GM19395 (cell line): ENCODE measurements around the gene CAMK4.
A peak's percentile ranks its signal among the peaks of the same experiment; 100 is the strongest.
"Not testable (repeated sequence)": the region's sequence is repeated elsewhere in the genome, so short reads cannot be mapped to it uniquely, and the experiment has no call there.

Source experiments
- ATAC-seq: cut with Tn5 transposase; IDR thresholded peaks from one replicate; pipeline ENCODE4 v1.9.1; 2021; ENCODE audit warnings: mild to moderate bottlenecking, moderate library complexity; ENCODE audit not compliant: unreplicated experiment

CAMK4 gene

GRCh38 chr5:111299831-111300432, 75.7 kb downstream of the CAMK4 start:
- peak; percentile 71 for ATAC-seq

GRCh38 chr5:111301264-111301663, 77.1 kb downstream of the CAMK4 start:
- no peak for ATAC-seq

GRCh38 chr5:111302043-111302442, 77.9 kb downstream of the CAMK4 start:
- ATAC-seq, result not testable (repeated sequence)

- no peak for ATAC-seq
Observed at GRCh38 chr5:111308951-111309350, 84.8 kb downstream of the CAMK4 start.

GRCh38 chr5:111309384-111309783, 85.2 kb downstream of the CAMK4 start:
- no peak for ATAC-seq

- no peak for ATAC-seq
Observed at GRCh38 chr5:111310711-111311620, 86.8 kb downstream of the CAMK4 start.

- no peak for ATAC-seq
Observed at GRCh38 chr5:111311666-111312065, 87.5 kb downstream of the CAMK4 start.

- ATAC-seq, result peak; percentile 66
Observed at GRCh38 chr5:111313017-111313724, 89.0 kb downstream of the CAMK4 start.

GRCh38 chr5:111320953-111321352, 96.8 kb downstream of the CAMK4 start:
- no peak for ATAC-seq

- ATAC-seq, result no peak
Observed at GRCh38 chr5:111321376-111321775, 97.2 kb downstream of the CAMK4 start.

GRCh38 chr5:111326551-111326950, 102.4 kb downstream of the CAMK4 start:
- ATAC-seq, result no peak

GRCh38 chr5:111337133-111337532, 112.9 kb downstream of the CAMK4 start:
- no peak for ATAC-seq

- peak; percentile 67 for ATAC-seq
Observed at GRCh38 chr5:111337688-111338087, 113.5 kb downstream of the CAMK4 start.

GRCh38 chr5:111345731-111346130, 121.5 kb downstream of the CAMK4 start:
- no peak for ATAC-seq

GRCh38 chr5:111347021-111347420, 122.8 kb downstream of the CAMK4 start:
- no peak for ATAC-seq

GRCh38 chr5:111348661-111349329, 124.6 kb downstream of the CAMK4 start:
- no peak for ATAC-seq

- no peak for ATAC-seq
Observed at GRCh38 chr5:111349429-111349828, 125.2 kb downstream of the CAMK4 start.

GRCh38 chr5:111353035-111353434, 128.9 kb downstream of the CAMK4 start:
- no peak for ATAC-seq

- ATAC-seq, result not testable (repeated sequence)
Observed at GRCh38 chr5:111358726-111359125, 134.5 kb downstream of the CAMK4 start.

GRCh38 chr5:111360173-111360572, 136.0 kb downstream of the CAMK4 start:
- ATAC-seq, result no peak

- no peak for ATAC-seq
Observed at GRCh38 chr5:111364992-111365391, 140.8 kb downstream of the CAMK4 start.
